HEK293 (cell line): Measurements from ENCODE around the gene SERPINA3.

ENCODE experiments used
- CTCF ChIA-PET: fragments of 350-600 bp; formaldehyde crosslinking; extraction: SDS; loops from one replicate; lab custom pipeline; 2021; ENCODE audit warnings: antibody characterized with exemption; lab: Yijun Ruan, JAX
- POLR2A ChIA-PET: fragments of 300-600 bp; formaldehyde crosslinking; extraction: SDS; loops from one replicate; lab custom pipeline; 2020; ENCODE audit warnings: antibody characterized with exemption, inconsistent platforms; lab: Yijun Ruan, JAX
- H3K27ac ChIP-seq: fragments of 200-500 bp; sonication (Bioruptor generic); 2 replicates; pipeline ENCODE4 v1.5.1; 2014; ENCODE audit warnings: low read depth, low read length, control low read depth, inconsistent platforms; ENCODE audit errors: extremely low read depth
- H3K36me3 ChIP-seq, 2 experiments: fragments of 200-500 bp in 1 of 2; sonication (Bioruptor generic) in 1 of 2; 1 replicate in 1 of 2; 2 replicates in 1 of 2; pipeline ENCODE4 v1.5.1; 2014 to 2017; ENCODE audit warnings: inconsistent platforms in 2 of 2, low read length in 2 of 2; ENCODE audit not compliant: control insufficient read depth in 2 of 2, insufficient read depth in 1 of 2
- H3K4me1 ChIP-seq: fragments of 200-500 bp; sonication (Bioruptor generic); 2 replicates; pipeline ENCODE4 v1.5.1; 2014; ENCODE audit warnings: mild to moderate bottlenecking, low read length, inconsistent platforms; ENCODE audit not compliant: control insufficient read depth, insufficient read depth
- H3K4me3 ChIP-seq: 2 replicates; pipeline ENCODE4 v1.5.1; 2011; ENCODE audit warnings: low read depth, mild to moderate bottlenecking, control low read depth, low read length, moderate library complexity
- H3K9me3 ChIP-seq: fragments of 200-500 bp; sonication (Bioruptor generic); 2 replicates; pipeline ENCODE4 v1.5.1; 2014; ENCODE audit warnings: low read depth, low read length, inconsistent platforms; ENCODE audit not compliant: control insufficient read depth, insufficient read depth
- BCL11A ChIP-seq: fragments of 450-650 bp; formaldehyde crosslinking; IDR thresholded peaks from 2 replicates; pipeline ENCODE4 v1.5.1; 2016; ENCODE audit warnings: low read depth, missing biosample characterization, missing genetic modification characterization
- ZFHX2 ChIP-seq: fragments of 450-650 bp; formaldehyde crosslinking; conservative IDR thresholded peaks from 2 replicates; pipeline ENCODE4 v1.5.1; 2016; ENCODE audit warnings: missing biosample characterization, missing genetic modification characterization
- ZNF133 ChIP-seq: fragments of 450-650 bp; formaldehyde crosslinking; IDR thresholded peaks from 2 replicates; pipeline ENCODE4 v1.5.1; 2016; ENCODE audit warnings: missing biosample characterization, missing genetic modification characterization
- ZNF138 ChIP-seq: fragments of 450-650 bp; formaldehyde crosslinking; IDR thresholded peaks from 2 replicates; pipeline ENCODE4 v1.5.1; 2016; ENCODE audit warnings: missing biosample characterization, missing genetic modification characterization, borderline replicate concordance
- ZNF335 ChIP-seq: fragments of 450-650 bp; formaldehyde crosslinking; conservative IDR thresholded peaks from 2 replicates; pipeline ENCODE4 v1.5.1; 2016; ENCODE audit warnings: missing biosample characterization, missing genetic modification characterization
- ZNF366 ChIP-seq: fragments of 450-650 bp; formaldehyde crosslinking; conservative IDR thresholded peaks from 2 replicates; pipeline ENCODE4 v1.5.1; 2016; ENCODE audit warnings: missing biosample characterization, missing genetic modification characterization
- ZNF398 ChIP-seq: fragments of 450-650 bp; formaldehyde crosslinking; IDR thresholded peaks from 2 replicates; pipeline ENCODE4 v1.5.1; 2017; ENCODE audit warnings: missing biosample characterization, missing genetic modification characterization
- ZNF416 ChIP-seq: fragments of 450-650 bp; formaldehyde crosslinking; IDR thresholded peaks from 2 replicates; pipeline ENCODE4 v1.5.1; 2016; ENCODE audit warnings: missing biosample characterization, missing genetic modification characterization
- TF ChIP-seq, protein P1 (sequence below): fragments of 450-650 bp; formaldehyde crosslinking; IDR thresholded peaks from 2 replicates; pipeline ENCODE4 v1.5.1; 2016; ENCODE audit warnings: missing biosample characterization, missing genetic modification characterization, borderline replicate concordance
- TF ChIP-seq, protein P2 (sequence below): fragments of 450-650 bp; formaldehyde crosslinking; IDR thresholded peaks from 2 replicates; pipeline ENCODE4 v1.5.1; 2016; ENCODE audit warnings: missing biosample characterization, missing genetic modification characterization

SERPINA3 gene

GRCh38 chr14:94612580-94613554 lies 676 bp downstream of the SERPINA3 start:
- no peak overlapping the region for H3K4me3 ChIP-seq
- POLR2A ChIA-PET, result no interaction called here
- H3K36me3 ChIP-seq, result no peaks in the 10 kb centered on the region
- TF ChIP-seq ZNF398 (tag by site-specific recombination) (peak; percentile 38; the same call in 1 of the 2 replicates), BCL11A (tag by site-specific recombination) (no peak), ZNF133 (tag by site-specific recombination) (no peak), ZNF366 (tag by site-specific recombination) (0 out of 2 replicates have a peak, but pooled peaks have one; percentile 26), ZFHX2 (tag by site-specific recombination) (peak; percentile 51), ZNF138 (tag by site-specific recombination) (no peak), ZNF416 (tag by site-specific recombination) (no peak), ZNF335 (0 out of 2 replicates have a peak, but pooled peaks have one; percentile 23)
- TF ChIP-seq, protein P1, sequence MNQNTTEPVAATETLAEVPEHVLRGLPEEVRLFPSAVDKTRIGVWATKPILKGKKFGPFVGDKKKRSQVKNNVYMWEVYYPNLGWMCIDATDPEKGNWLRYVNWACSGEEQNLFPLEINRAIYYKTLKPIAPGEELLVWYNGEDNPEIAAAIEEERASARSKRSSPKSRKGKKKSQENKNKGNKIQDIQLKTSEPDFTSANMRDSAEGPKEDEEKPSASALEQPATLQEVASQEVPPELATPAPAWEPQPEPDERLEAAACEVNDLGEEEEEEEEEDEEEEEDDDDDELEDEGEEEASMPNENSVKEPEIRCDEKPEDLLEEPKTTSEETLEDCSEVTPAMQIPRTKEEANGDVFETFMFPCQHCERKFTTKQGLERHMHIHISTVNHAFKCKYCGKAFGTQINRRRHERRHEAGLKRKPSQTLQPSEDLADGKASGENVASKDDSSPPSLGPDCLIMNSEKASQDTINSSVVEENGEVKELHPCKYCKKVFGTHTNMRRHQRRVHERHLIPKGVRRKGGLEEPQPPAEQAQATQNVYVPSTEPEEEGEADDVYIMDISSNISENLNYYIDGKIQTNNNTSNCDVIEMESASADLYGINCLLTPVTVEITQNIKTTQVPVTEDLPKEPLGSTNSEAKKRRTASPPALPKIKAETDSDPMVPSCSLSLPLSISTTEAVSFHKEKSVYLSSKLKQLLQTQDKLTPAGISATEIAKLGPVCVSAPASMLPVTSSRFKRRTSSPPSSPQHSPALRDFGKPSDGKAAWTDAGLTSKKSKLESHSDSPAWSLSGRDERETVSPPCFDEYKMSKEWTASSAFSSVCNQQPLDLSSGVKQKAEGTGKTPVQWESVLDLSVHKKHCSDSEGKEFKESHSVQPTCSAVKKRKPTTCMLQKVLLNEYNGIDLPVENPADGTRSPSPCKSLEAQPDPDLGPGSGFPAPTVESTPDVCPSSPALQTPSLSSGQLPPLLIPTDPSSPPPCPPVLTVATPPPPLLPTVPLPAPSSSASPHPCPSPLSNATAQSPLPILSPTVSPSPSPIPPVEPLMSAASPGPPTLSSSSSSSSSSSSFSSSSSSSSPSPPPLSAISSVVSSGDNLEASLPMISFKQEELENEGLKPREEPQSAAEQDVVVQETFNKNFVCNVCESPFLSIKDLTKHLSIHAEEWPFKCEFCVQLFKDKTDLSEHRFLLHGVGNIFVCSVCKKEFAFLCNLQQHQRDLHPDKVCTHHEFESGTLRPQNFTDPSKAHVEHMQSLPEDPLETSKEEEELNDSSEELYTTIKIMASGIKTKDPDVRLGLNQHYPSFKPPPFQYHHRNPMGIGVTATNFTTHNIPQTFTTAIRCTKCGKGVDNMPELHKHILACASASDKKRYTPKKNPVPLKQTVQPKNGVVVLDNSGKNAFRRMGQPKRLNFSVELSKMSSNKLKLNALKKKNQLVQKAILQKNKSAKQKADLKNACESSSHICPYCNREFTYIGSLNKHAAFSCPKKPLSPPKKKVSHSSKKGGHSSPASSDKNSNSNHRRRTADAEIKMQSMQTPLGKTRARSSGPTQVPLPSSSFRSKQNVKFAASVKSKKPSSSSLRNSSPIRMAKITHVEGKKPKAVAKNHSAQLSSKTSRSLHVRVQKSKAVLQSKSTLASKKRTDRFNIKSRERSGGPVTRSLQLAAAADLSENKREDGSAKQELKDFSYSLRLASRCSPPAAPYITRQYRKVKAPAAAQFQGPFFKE (tag by site-specific recombination), result no peak
- TF ChIP-seq, protein P2, sequence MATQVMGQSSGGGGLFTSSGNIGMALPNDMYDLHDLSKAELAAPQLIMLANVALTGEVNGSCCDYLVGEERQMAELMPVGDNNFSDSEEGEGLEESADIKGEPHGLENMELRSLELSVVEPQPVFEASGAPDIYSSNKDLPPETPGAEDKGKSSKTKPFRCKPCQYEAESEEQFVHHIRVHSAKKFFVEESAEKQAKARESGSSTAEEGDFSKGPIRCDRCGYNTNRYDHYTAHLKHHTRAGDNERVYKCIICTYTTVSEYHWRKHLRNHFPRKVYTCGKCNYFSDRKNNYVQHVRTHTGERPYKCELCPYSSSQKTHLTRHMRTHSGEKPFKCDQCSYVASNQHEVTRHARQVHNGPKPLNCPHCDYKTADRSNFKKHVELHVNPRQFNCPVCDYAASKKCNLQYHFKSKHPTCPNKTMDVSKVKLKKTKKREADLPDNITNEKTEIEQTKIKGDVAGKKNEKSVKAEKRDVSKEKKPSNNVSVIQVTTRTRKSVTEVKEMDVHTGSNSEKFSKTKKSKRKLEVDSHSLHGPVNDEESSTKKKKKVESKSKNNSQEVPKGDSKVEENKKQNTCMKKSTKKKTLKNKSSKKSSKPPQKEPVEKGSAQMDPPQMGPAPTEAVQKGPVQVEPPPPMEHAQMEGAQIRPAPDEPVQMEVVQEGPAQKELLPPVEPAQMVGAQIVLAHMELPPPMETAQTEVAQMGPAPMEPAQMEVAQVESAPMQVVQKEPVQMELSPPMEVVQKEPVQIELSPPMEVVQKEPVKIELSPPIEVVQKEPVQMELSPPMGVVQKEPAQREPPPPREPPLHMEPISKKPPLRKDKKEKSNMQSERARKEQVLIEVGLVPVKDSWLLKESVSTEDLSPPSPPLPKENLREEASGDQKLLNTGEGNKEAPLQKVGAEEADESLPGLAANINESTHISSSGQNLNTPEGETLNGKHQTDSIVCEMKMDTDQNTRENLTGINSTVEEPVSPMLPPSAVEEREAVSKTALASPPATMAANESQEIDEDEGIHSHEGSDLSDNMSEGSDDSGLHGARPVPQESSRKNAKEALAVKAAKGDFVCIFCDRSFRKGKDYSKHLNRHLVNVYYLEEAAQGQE (tag by site-specific recombination), result peak; percentile 37; the same call in 1 of the 2 replicates
- no peaks in the 10 kb centered on the region for H3K9me3 ChIP-seq
- H3K4me1 ChIP-seq, result no peaks in the 10 kb centered on the region
- H3K27ac ChIP-seq, result no peak overlapping the region
- CTCF ChIA-PET, result interaction anchor here (0.6 to 1.0 kb wide), 2 partner anchors 367 to 486 kb away, joined by 3 read pairs; no protein-coding TSS in a partner anchor
